Gastroesophageal sphincter (tissue), 4 donors: ENCODE data around the gene SECISBP2. TPM values are rescaled to one million over a fixed set of nuclear protein-coding genes. Genes with fewer than 3 reads are reported as not detected.

Source experiments
- ATAC-seq: fragments of 150-250 bp; one replicate; pipeline ENCODE4 v1.9.1; 2016; ENCODE audit warnings: mild to moderate bottlenecking, moderate library complexity
- H3K27ac ChIP-seq, 4 donors: fragments of 200-600 bp; sonication (generic) in 3 of 4; 1 replicate in 3 of 4; 2 replicates in 1 of 4; pipeline ENCODE4 v1.5.1; 2016 to 2019
- H3K27me3 ChIP-seq: fragments of 200-600 bp; sonication (generic); one replicate; pipeline ENCODE4 v1.5.1; 2019
- H3K36me3 ChIP-seq, 2 donors: fragments of 200-600 bp; sonication (generic); one replicate each; pipeline ENCODE4 v1.5.1; 2019; ENCODE audit warnings: control low read depth in 1 of 2
- H3K4me1 ChIP-seq, 3 donors: fragments of 200-600 bp; sonication (generic); 1 replicate in 2 of 3; 2 replicates in 1 of 3; pipeline ENCODE4 v1.5.1; 2016 to 2019; ENCODE audit warnings: control low read depth in 2 of 3
- H3K4me3 ChIP-seq, 2 donors: fragments of 200-600 bp; sonication (generic); one replicate each; pipeline ENCODE4 v1.5.1; 2019; ENCODE audit warnings: mild to moderate bottlenecking in 1 of 2, moderate library complexity in 1 of 2
- H3K9me3 ChIP-seq, 3 donors: fragments of 200-600 bp; sonication (generic); one replicate each; pipeline ENCODE4 v1.5.1; 2017 to 2019; ENCODE audit warnings: control low read depth in 2 of 3
- CTCF ChIP-seq, 4 experiments: fragments of 200-600 bp in 2 of 4; fragments of 450-650 bp in 2 of 4; sonication (generic) in 1 of 4; IDR thresholded peaks; one replicate each; pipeline ENCODE4 v1.5.1; 2017 to 2019; ENCODE audit warnings: antibody characterized with exemption in 4 of 4, mild to moderate bottlenecking in 2 of 4, moderate library complexity in 2 of 4
- EP300 ChIP-seq: sonication (generic); formaldehyde crosslinking; IDR thresholded peaks from one replicate; pipeline ENCODE4 v1.6.1; 2017; ENCODE audit warnings: antibody characterized with exemption, mild to moderate bottlenecking
- POLR2A ChIP-seq, 2 donors: fragments of 450-650 bp; IDR thresholded peaks; one replicate each; pipeline ENCODE4 v1.6.1; 2017; ENCODE audit warnings: antibody characterized with exemption in 2 of 2, mild to moderate bottlenecking in 2 of 2, moderate library complexity in 1 of 2
- POLR2AphosphoS5 ChIP-seq: sonication (generic); formaldehyde crosslinking; IDR thresholded peaks from one replicate; pipeline ENCODE4 v1.6.1; 2017; ENCODE audit warnings: antibody characterized with exemption
- WGBS, 2 donors: methylation state at CpG; one replicate each; pipeline ENCODE4 v1.1.5; 2018; ENCODE audit warnings: low coverage in 1 of 2; 5-methylcytosine and 5-hydroxymethylcytosine counted together
- total RNA-seq, 4 donors: library from RNA; depleted of rRNA; stranded (reverse); fragments of >200 nt; gene quantifications; one replicate each; pipeline ENCODE4 v1.1.0, GENCODE V29; 2016

SECISBP2 gene
- total RNA-seq, 4 donors from 2014 or later: 23.3 to 49.5 (median 33.4) TPM

GRCh38 chr9:89313842-89314241 lies 4.5 kb upstream of the SECISBP2 start:
- H3K9me3 ChIP-seq: no peaks in the 10 kb centered on the region
- H3K27me3 ChIP-seq: no peaks in the 10 kb centered on the region
- TF ChIP-seq CTCF (IDR thresholded peaks at IDR 0.05) (no peak), POLR2A (IDR thresholded peaks at IDR 0.05) (no peak), POLR2AphosphoS5 (no peak), EP300 (no peak)
- peaks cover 0 to 40% (median 17%) of the 10 kb centered on the region in 3 donors for H3K4me1 ChIP-seq
- H3K27ac ChIP-seq: no peak overlapping the region
- H3K36me3 ChIP-seq: no peaks in the 10 kb centered on the region
- no peak overlapping the region for H3K4me3 ChIP-seq
- WGBS, 2 donors: 60 to 89% methylated on average over 1 of the region's 1 CpG
- ATAC-seq: no peak

- WGBS, 2 donors: 82 to 100% methylated on average over 1 of the region's 1 CpG
- H3K27me3 ChIP-seq: no peaks in the 10 kb centered on the region
- no peak overlapping the region for H3K27ac ChIP-seq
- H3K4me3 ChIP-seq: no peak overlapping the region
- H3K4me1 ChIP-seq: peaks cover 6 to 39% (median 12%) of the 10 kb centered on the region in 3 donors
- H3K36me3 ChIP-seq: no peaks in the 10 kb centered on the region
- H3K9me3 ChIP-seq: no peaks in the 10 kb centered on the region
- TF ChIP-seq CTCF (IDR thresholded peaks at IDR 0.05) (no peak), POLR2AphosphoS5 (no peak), POLR2A (IDR thresholded peaks at IDR 0.05) (no peak), EP300 (no peak)
- no peak for ATAC-seq
Observed at GRCh38 chr9:89314955-89315354, 3.3 kb upstream of the SECISBP2 start.

- peaks cover 7 to 42% (median 11%) of the 10 kb centered on the region in 3 donors for H3K4me1 ChIP-seq
- no peak for ATAC-seq
- H3K27ac ChIP-seq: no peak overlapping the region
- H3K27me3 ChIP-seq: no peaks in the 10 kb centered on the region
- TF ChIP-seq POLR2AphosphoS5 (no peak), CTCF (IDR thresholded peaks at IDR 0.05) (no peak), POLR2A (IDR thresholded peaks at IDR 0.05) (no peak), EP300 (no peak)
- no peaks in the 10 kb centered on the region for H3K36me3 ChIP-seq
- no peaks in the 10 kb centered on the region for H3K9me3 ChIP-seq
- H3K4me3 ChIP-seq: no peak overlapping the region
Observed at GRCh38 chr9:89315482-89315881, 2.8 kb upstream of the SECISBP2 start.

GRCh38 chr9:89317282-89317681 lies 1.0 kb upstream of the SECISBP2 start:
- Histone ChIP-seq H3K4me3 (no peak overlapping the region), H3K27ac (peak overlapping the region in 2 of 4 donors; percentile 96 to 99), H3K9me3 (no peaks in the 10 kb centered on the region), H3K27me3 (no peaks in the 10 kb centered on the region), H3K36me3 (peaks cover 0 to 7% of the 10 kb centered on the region in 2 donors), H3K4me1 (peaks cover 5 to 47% (median 7%) of the 10 kb centered on the region in 3 donors)
- TF ChIP-seq POLR2A (IDR thresholded peaks at IDR 0.05): no peak
- 82 to 85% methylated on average over 3 to 4 of the region's 4 CpGs for WGBS, 2 donors
- ATAC-seq: no peak

- H3K27me3 ChIP-seq: no peaks in the 10 kb centered on the region
- TF ChIP-seq CTCF (IDR thresholded peaks at IDR 0.05): peak in 1 of 4 experiments; percentile 56
- TF ChIP-seq POLR2A (IDR thresholded peaks at IDR 0.05): no peak
- H3K4me1 ChIP-seq: peaks cover 5 to 63% (median 7%) of the 10 kb centered on the region in 3 donors
- peaks cover 0 to 7% of the 10 kb centered on the region in 2 donors for H3K36me3 ChIP-seq
- H3K4me3 ChIP-seq: peak overlapping the region; percentile 43 to 67
- H3K9me3 ChIP-seq: no peaks in the 10 kb centered on the region
- peak overlapping the region; percentile 90 to 99 (median 96) for H3K27ac ChIP-seq
- WGBS, 2 donors: 0 to 1% methylated on average over 9 to 11 of the region's 13 CpGs
- no peak for ATAC-seq
Observed at GRCh38 chr9:89319015-89319905, 960 bp downstream of the SECISBP2 start.
